ENCODE data around the gene DPYSL5.

DNA sequence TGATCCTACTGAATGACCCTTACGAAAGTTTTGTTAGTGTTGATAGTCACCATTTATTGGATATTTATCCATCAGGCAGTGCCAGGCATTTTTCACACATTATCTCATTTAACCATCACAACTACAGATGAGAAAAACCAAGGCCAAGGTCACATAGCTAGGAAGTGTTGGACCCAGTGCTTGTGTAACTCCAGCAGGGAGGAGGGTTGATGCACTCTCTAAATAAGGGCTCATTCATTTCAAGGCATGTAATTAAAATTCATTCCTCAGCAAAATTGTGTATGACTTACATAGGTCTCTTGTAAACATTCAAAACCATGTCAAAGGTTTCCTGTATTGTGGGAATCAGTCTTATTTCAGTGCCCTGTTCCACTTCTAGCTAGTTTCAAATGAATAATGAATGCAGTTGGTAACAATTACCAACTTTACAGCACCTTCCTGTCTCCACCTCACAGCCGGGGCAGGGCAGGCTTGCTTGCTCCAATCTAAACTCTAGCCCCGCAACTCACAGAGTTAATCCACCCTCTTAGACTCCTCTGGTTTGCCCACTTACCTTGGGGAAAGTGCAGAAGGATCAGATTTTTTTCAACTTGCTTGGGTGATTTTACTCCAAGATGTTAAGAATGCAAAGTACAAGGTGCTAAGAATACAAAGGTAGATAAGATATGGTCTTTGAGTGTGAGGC lies 116.7 kb downstream of the DPYSL5 start:
- TF ChIP-seq POLR2AphosphoS5 (IDR thresholded peaks at IDR 0.05), result no peak
- no peak for TF ChIP-seq CTCF (IDR thresholded peaks at IDR 0.05; ENCODE audit: poor library complexity, severe bottlenecking)
- no peak for TF ChIP-seq EZH2 (IDR thresholded peaks at IDR 0.05; ENCODE audit: borderline replicate concordance, insufficient read depth, low read length, poor library complexity, severe bottlenecking)
- TF ChIP-seq SMC3 (conservative IDR thresholded peaks at IDR 0.05; ENCODE audit: poor library complexity), result no peak
- no peak for TF ChIP-seq MXI1 (conservative IDR thresholded peaks at IDR 0.05; ENCODE audit: poor library complexity, severe bottlenecking)
- TF ChIP-seq TAF1 (IDR thresholded peaks at IDR 0.05; ENCODE audit: low read depth), result no peak
- TF ChIP-seq, protein P1, sequence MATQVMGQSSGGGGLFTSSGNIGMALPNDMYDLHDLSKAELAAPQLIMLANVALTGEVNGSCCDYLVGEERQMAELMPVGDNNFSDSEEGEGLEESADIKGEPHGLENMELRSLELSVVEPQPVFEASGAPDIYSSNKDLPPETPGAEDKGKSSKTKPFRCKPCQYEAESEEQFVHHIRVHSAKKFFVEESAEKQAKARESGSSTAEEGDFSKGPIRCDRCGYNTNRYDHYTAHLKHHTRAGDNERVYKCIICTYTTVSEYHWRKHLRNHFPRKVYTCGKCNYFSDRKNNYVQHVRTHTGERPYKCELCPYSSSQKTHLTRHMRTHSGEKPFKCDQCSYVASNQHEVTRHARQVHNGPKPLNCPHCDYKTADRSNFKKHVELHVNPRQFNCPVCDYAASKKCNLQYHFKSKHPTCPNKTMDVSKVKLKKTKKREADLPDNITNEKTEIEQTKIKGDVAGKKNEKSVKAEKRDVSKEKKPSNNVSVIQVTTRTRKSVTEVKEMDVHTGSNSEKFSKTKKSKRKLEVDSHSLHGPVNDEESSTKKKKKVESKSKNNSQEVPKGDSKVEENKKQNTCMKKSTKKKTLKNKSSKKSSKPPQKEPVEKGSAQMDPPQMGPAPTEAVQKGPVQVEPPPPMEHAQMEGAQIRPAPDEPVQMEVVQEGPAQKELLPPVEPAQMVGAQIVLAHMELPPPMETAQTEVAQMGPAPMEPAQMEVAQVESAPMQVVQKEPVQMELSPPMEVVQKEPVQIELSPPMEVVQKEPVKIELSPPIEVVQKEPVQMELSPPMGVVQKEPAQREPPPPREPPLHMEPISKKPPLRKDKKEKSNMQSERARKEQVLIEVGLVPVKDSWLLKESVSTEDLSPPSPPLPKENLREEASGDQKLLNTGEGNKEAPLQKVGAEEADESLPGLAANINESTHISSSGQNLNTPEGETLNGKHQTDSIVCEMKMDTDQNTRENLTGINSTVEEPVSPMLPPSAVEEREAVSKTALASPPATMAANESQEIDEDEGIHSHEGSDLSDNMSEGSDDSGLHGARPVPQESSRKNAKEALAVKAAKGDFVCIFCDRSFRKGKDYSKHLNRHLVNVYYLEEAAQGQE (IDR thresholded peaks at IDR 0.05; ENCODE audit: borderline replicate concordance), result no peak
- TF ChIP-seq RAD21 (conservative IDR thresholded peaks at IDR 0.05), result no peak
- TF ChIP-seq EP300 (conservative IDR thresholded peaks at IDR 0.05; ENCODE audit: poor library complexity, severe bottlenecking), result no peak

All from neural cell (in vitro differentiated cells).